ENCODE measurements around the gene AGR2.

AGR2 gene

DNA sequence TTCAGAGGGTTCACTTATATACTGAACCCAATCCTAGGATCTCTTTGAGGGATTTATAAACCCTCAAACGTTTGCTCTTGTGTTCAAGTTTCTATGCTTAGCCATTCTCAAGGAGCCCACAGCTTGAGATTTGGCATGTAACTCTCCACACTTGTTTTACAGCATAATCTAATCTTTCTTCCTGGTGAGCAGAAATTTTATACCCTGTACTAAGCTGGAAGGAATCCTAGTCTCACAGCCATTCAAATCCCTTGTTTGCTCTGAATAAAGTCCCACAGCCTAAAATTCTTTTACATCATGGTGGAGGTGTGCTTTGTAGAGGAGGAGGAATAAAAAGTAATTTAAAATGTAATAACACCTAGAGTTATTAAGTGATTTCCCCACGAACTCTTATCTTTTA is 5.3 kb upstream of the AGR2 start:
- Histone ChIP-seq H3K79me2 (ENCODE audit: insufficient read depth, low read length) (no peaks in the 10 kb centered on the region), H3K27ac (ENCODE audit: low read length) (no peak overlapping the region), H3K4me2 (ENCODE audit: insufficient read depth, low read length) (no peak overlapping the region), H3K9me3 (ENCODE audit: insufficient read depth, low read length, severe bottlenecking) (no peaks in the 10 kb centered on the region), H4K20me1 (ENCODE audit: insufficient read depth, low read length) (no peaks in the 10 kb centered on the region), H3K4me1 (ENCODE audit: insufficient read depth, low read length) (no peaks in the 10 kb centered on the region), H3K4me3 (ENCODE audit: low read depth in 1 of 2, low read length in 2 of 2) (no peak overlapping the region), H3K36me3 (ENCODE audit: insufficient read depth, low read length) (no peaks in the 10 kb centered on the region), H3K27me3 (ENCODE audit: insufficient read depth, low read length, poor library complexity) (no peaks in the 10 kb centered on the region), H3K9ac (ENCODE audit: low read depth, low read length) (no peak overlapping the region), H2AFZ (ENCODE audit: low read depth, low read length) (no peak overlapping the region)
- no peak for DNase-seq
- ATAC-seq (ENCODE audit: insufficient read depth, low read depth), result no peak
- no peak for TF ChIP-seq EZH2 (IDR thresholded peaks at IDR 0.05; ENCODE audit: borderline replicate concordance, low read depth, low read length, severe bottlenecking)
- TF ChIP-seq, protein P1, sequence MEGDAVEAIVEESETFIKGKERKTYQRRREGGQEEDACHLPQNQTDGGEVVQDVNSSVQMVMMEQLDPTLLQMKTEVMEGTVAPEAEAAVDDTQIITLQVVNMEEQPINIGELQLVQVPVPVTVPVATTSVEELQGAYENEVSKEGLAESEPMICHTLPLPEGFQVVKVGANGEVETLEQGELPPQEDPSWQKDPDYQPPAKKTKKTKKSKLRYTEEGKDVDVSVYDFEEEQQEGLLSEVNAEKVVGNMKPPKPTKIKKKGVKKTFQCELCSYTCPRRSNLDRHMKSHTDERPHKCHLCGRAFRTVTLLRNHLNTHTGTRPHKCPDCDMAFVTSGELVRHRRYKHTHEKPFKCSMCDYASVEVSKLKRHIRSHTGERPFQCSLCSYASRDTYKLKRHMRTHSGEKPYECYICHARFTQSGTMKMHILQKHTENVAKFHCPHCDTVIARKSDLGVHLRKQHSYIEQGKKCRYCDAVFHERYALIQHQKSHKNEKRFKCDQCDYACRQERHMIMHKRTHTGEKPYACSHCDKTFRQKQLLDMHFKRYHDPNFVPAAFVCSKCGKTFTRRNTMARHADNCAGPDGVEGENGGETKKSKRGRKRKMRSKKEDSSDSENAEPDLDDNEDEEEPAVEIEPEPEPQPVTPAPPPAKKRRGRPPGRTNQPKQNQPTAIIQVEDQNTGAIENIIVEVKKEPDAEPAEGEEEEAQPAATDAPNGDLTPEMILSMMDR (IDR thresholded peaks at IDR 0.05; ENCODE audit: borderline replicate concordance, extremely low read depth, low read length, poor library complexity, severe bottlenecking), result no peak

DNA sequence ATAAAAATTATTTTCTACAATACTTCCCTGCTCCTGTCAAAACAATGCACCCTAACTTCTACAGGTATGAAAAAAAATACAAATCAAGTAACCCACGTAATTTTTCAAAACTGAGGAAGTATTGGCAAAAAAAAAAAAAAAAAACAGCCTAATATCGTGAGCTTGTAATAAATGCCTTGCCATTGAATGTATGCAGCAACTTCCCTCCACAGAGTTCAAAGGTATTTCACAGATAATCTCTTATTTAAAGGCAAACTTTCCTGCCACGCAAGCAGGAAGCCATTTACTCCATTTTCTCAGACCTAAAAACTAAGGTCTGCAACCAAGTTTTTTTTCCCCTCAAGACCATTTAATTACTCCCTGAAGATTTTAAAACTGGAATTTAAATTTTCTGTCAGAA is 642 bp upstream of the AGR2 start:
- Histone ChIP-seq H4K20me1 (ENCODE audit: insufficient read depth, low read length) (no peaks in the 10 kb centered on the region), H3K4me2 (ENCODE audit: insufficient read depth, low read length) (no peak overlapping the region), H3K27ac (ENCODE audit: low read length) (no peak overlapping the region), H3K36me3 (ENCODE audit: insufficient read depth, low read length) (no peaks in the 10 kb centered on the region), H3K4me3 (ENCODE audit: low read depth in 1 of 2, low read length in 2 of 2) (no peak overlapping the region), H3K27me3 (ENCODE audit: insufficient read depth, low read length, poor library complexity) (no peaks in the 10 kb centered on the region), H3K79me2 (ENCODE audit: insufficient read depth, low read length) (no peaks in the 10 kb centered on the region), H3K4me1 (ENCODE audit: insufficient read depth, low read length) (no peaks in the 10 kb centered on the region), H3K9ac (ENCODE audit: low read depth, low read length) (no peak overlapping the region), H2AFZ (ENCODE audit: low read depth, low read length) (no peak overlapping the region), H3K9me3 (ENCODE audit: insufficient read depth, low read length, severe bottlenecking) (no peaks in the 10 kb centered on the region)
- DNase-seq (no peak), ATAC-seq (ENCODE audit: insufficient read depth, low read depth) (no peak)
- TF ChIP-seq, protein P1 (IDR thresholded peaks at IDR 0.05; ENCODE audit: borderline replicate concordance, extremely low read depth, low read length, poor library complexity, severe bottlenecking), result no peak
- TF ChIP-seq EZH2 (IDR thresholded peaks at IDR 0.05; ENCODE audit: borderline replicate concordance, low read depth, low read length, severe bottlenecking), result no peak

DNA sequence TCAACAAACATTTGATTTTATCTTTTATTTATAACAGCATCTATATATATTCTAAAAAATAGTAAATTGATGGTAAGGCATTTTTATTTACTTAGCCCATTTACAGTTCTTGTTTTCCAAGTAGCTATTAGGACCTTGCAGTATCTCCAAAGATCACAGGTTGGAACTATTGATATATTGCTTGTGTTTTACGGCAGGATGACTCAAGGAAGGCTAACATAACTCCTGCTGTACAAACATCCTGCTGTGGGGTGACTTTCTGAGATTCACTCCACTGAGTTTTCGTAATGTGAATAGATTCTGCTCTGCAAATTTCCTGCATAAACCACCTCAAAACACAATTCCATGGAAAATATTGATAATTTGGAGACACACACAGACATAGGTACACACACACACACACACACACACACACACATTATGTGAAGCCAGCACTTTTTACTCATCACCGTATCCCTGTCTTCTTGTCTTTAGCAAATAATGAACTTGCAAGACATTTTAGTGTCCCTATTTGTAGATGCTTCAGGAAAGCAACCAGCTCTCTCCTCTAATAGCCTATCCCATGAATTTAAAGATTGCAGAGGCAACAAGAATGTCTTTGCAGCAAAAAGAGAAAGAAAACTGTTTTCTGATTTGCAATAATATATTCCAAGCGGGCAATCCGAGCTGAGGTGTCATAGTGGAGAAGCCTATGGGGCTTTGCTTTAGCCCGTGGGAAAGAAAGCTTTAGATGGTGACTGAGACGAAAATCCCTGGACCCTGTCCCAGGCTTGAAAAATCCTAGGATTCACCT is 722 bp downstream of the AGR2 start:
- Histone ChIP-seq H3K27ac (ENCODE audit: low read length) (no peak overlapping the region), H3K4me3 (ENCODE audit: low read depth in 1 of 2, low read length in 2 of 2) (no peak overlapping the region), H3K4me1 (ENCODE audit: insufficient read depth, low read length) (no peaks in the 10 kb centered on the region)

More for the DNA sequence above, 722 bp downstream of the AGR2 start:
- ATAC-seq (ENCODE audit: insufficient read depth, low read depth), result no peak
- no peak overlapping the region for H3K4me2 ChIP-seq (ENCODE audit: insufficient read depth, low read length)
- no peak overlapping the region for H3K9ac ChIP-seq (ENCODE audit: low read depth, low read length)
- no peaks in the 10 kb centered on the region for H3K36me3 ChIP-seq (ENCODE audit: insufficient read depth, low read length)
- no peak overlapping the region for H2AFZ ChIP-seq (ENCODE audit: low read depth, low read length)
- no peak for DNase-seq
- H3K9me3 ChIP-seq (ENCODE audit: insufficient read depth, low read length, severe bottlenecking), result no peaks in the 10 kb centered on the region
- no peaks in the 10 kb centered on the region for H3K79me2 ChIP-seq (ENCODE audit: insufficient read depth, low read length)
- TF ChIP-seq, protein P1 (IDR thresholded peaks at IDR 0.05; ENCODE audit: borderline replicate concordance, extremely low read depth, low read length, poor library complexity, severe bottlenecking), result no peak
- TF ChIP-seq EZH2 (IDR thresholded peaks at IDR 0.05; ENCODE audit: borderline replicate concordance, low read depth, low read length, severe bottlenecking), result no peak
- H3K27me3 ChIP-seq (ENCODE audit: insufficient read depth, low read length, poor library complexity), result no peaks in the 10 kb centered on the region
- no peaks in the 10 kb centered on the region for H4K20me1 ChIP-seq (ENCODE audit: insufficient read depth, low read length)

Data from DND-41 (cell line).